GM20000 (cell line): ENCODE measurements around the gene SLC38A5.

ENCODE experiments used
- DNase-seq: peaks from one replicate; pipeline ENCODE4 v3.0.0; 2012; ENCODE audit warnings: low spot score
- TF ChIP-seq, protein P1 (sequence below): IDR thresholded peaks from 2 replicates; pipeline ENCODE4 v1.5.1; 2012; ENCODE audit warnings: mild to moderate bottlenecking, control low read depth; ENCODE audit errors: extremely low read depth, missing control alignments

The SLC38A5 gene

DNA sequence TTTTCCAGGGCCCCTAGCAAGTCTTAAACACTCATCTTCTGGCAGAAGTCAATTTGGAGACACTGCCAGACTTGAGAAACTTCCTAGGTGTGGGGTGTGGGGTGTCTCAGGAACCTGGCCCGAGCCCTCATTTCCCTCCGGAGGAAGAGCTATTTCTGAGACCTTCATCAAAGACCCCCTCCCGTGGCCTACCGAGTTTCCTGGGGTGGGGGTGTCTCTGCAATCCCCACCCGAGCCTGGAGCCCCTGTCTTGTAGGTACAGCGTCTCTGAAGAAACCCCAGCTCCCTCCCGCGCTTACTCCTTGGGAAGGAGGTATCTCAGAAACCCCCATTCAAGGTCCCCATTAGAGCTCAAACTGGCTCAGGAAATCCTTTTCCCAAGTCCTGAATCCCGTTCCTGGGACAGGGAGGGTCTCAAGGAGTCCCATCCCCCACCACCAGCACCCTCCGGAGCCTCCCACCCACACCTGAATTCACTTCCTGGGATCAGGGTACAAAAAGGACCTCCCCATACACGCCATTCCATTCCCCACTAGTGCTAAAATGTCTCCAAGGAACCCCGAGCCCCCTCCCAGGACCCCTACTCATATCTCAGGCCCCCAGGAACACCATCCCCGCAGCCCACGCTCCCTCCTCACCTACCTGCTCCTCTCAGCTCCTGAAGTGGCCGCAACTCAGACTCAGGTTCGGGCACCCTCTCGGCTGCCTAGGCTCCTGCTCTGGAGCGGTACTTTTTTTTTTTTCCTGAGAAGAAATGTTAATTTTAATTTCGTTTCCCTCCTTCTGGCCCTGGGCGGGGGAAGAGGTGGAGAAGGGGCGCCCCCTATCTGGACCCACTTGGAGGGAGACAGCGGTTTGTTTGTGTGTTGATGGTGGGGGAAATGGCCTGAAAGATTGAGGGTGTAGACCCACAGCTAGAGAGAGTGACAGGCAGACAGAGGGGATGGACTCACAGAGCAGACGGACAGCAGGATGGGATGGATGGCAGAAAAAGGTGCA, 1.1 kb downstream of the SLC38A5 start:
- TF ChIP-seq, protein P1, sequence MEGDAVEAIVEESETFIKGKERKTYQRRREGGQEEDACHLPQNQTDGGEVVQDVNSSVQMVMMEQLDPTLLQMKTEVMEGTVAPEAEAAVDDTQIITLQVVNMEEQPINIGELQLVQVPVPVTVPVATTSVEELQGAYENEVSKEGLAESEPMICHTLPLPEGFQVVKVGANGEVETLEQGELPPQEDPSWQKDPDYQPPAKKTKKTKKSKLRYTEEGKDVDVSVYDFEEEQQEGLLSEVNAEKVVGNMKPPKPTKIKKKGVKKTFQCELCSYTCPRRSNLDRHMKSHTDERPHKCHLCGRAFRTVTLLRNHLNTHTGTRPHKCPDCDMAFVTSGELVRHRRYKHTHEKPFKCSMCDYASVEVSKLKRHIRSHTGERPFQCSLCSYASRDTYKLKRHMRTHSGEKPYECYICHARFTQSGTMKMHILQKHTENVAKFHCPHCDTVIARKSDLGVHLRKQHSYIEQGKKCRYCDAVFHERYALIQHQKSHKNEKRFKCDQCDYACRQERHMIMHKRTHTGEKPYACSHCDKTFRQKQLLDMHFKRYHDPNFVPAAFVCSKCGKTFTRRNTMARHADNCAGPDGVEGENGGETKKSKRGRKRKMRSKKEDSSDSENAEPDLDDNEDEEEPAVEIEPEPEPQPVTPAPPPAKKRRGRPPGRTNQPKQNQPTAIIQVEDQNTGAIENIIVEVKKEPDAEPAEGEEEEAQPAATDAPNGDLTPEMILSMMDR = peak; percentile 22
- peak; percentile 46 for DNase-seq

DNA sequence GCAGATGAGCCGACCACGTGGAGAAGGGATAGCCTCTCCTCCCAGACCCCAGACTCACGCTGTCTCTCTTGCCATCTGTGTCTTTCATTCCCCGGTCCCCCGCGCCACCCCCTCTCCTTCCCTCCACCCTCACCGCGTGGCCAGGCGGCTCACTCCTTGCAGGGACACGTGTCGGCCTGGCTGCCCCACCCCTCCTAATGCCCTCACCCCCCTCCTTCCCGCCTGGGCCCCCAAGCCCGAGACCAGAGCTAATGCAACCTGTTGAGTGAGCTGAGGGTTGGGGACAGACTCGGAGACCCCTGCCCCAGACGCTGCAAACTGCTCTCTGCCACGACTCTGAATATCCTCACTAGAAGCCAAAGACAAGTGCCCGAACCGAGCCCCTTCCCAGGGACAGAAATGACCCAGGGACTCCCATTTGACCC, 1.8 kb downstream of the SLC38A5 start:
- TF ChIP-seq, protein P1 = no peak
- DNase-seq = peak; percentile 50

DNA sequence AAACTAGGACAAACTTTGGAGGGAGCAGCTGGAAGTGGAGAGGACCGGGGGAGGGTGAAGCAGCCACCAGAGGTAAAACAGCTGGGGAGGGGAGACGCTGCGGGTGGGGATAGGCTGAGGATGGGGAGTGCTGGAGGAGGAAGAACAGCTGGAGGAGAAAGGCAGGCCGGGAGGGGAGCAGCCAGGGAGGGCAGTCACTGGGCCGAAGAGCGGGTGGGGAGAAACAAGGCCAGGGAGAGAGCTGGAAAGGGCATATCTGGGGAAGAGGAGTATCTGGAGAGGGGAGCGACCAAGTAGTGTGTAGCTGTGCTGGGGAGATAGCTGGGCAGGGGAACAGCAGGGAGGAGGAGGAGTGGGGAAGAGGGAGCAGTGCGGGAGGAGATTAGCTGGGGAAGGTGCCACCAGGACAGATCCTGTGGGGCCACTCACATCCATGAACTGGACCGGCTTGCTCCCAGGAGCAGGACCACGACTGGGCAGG, 2.7 kb downstream of the SLC38A5 start:
- no peak for DNase-seq
- TF ChIP-seq, protein P1 = no peak

DNA sequence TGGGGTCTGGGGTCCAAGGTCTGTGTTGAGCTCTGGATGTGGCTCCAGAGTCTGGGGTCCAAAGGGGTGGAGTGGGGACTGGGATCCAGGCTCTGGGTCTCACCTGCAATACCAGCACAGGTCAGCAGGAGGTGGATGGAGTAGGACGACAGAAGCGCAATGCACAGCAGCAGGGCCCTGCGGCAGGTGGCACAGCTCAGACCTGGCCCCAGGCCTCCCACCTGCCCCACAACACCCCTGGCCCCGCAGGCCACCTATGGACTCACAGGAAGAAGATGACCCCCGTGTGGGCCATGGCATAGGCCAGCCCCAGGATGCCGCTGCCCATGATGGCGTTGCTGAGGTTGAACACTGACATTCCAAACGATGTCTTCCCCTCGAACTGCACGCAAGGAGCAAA, 3.4 kb downstream of the SLC38A5 start:
- no peak for DNase-seq
- TF ChIP-seq, protein P1 = no peak

DNA sequence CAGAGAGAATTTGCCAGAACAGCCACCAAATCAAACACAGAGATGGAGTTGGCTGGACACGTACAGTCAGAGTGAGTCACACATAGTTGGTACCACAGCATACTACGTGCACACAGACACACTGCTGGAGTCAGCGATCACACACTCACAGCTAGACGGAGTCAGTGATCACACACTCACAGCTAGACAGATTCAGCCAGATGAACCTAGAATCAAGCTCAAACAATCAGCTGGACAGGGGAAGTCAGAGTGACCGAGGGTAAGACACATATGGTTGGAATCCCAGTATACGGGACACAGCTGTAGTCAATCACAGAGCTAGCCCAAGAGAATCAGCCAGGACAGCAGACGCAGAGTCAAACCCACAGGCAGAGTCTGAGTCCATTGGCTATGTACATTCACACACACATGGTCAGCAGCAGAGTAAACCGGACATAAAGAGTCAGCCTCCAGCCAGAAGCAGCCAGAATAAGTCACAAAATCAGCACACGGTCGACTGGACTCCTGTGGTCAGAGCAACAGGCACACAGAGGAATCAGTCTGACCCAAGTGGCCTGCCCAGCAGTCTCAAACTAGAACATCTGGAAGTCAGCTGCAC, 4.6 kb downstream of the SLC38A5 start:
- no peak for DNase-seq
- TF ChIP-seq, protein P1 = no peak

DNA sequence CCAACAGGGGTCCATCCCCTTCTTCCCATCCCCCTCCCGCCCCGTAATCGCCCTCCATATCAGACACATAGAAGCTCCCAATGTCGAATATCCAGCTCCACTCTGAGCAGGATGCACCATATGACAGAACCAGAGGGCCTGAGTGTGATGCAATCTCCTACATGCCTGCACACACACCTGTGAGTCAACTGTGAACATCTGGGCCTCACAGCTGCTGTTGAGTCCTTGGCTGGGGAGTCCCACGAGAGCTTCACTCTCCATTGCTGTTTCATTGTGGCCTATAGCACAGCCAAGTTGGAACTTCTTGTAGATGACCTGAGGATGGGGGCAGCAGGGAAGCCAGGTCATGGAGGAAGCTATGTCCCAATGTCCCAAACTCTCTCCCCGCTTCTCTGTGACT, 8.2 kb downstream of the SLC38A5 start:
- no peak for DNase-seq
- TF ChIP-seq, protein P1 = no peak

DNA sequence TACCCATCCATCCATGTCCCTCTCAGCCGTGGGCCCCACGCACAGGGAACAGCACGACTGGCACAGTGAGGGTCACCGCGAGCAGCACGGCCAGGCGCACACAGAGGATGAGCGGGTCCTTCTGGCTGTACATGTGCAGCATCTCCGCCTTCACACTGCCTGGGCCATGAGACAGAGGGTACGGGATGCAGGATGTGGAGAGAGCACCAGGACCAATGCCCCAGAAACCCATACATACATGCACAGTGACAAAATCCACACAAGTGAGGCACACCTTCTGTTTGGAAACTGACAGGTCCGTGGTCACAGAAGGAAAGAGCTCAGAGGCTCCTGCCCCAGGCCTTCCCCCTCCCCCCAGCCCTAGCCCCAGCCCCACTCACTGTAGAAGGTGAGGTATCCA, 9.5 kb downstream of the SLC38A5 start:
- TF ChIP-seq, protein P1 = no peak
- DNase-seq = peak; percentile 0
